Measurements from ENCODE around the gene MYBBP1A.

The MYBBP1A gene

GRCh38 chr17:4547118-4547906, 7.9 kb downstream of the MYBBP1A start:
- FAIRE-seq: no peak

- no peak for FAIRE-seq
These were observed 9.8 kb downstream of the MYBBP1A start for GRCh38 chr17:4545217-4545951.

GRCh38 chr17:4544951-4545216, 10.3 kb downstream of the MYBBP1A start:
- FAIRE-seq: no peak

GRCh38 chr17:4544135-4544950, 10.8 kb downstream of the MYBBP1A start:
- FAIRE-seq: no peak

GRCh38 chr17:4543557-4544026, 11.6 kb downstream of the MYBBP1A start:
- no peak for FAIRE-seq

GRCh38 chr17:4542726-4543191, 12.4 kb downstream of the MYBBP1A start:
- no peak for FAIRE-seq

GRCh38 chr17:4542003-4542725, 13.0 kb downstream of the MYBBP1A start:
- no peak for FAIRE-seq

- no peak for FAIRE-seq
These were observed 13.7 kb downstream of the MYBBP1A start for GRCh38 chr17:4541328-4542002.

GRCh38 chr17:4540687-4541327, 14.4 kb downstream of the MYBBP1A start:
- FAIRE-seq: no peak

- no peak for FAIRE-seq
These were observed 14.9 kb downstream of the MYBBP1A start for GRCh38 chr17:4540224-4540651.

GRCh38 chr17:4539576-4540223, 15.5 kb downstream of the MYBBP1A start:
- no peak for FAIRE-seq

- no peak for FAIRE-seq
These were observed 16.2 kb downstream of the MYBBP1A start for GRCh38 chr17:4539025-4539424.

GRCh38 chr17:4538236-4539002, 16.8 kb downstream of the MYBBP1A start:
- no peak for FAIRE-seq

GRCh38 chr17:4537451-4538235, 17.5 kb downstream of the MYBBP1A start:
- no peak for FAIRE-seq

- FAIRE-seq: no peak
These were observed 18.3 kb downstream of the MYBBP1A start for GRCh38 chr17:4536742-4537411.

- no peak for FAIRE-seq
These were observed 18.9 kb downstream of the MYBBP1A start for GRCh38 chr17:4536259-4536741.

GRCh38 chr17:4535667-4536258, 19.4 kb downstream of the MYBBP1A start:
- no peak for FAIRE-seq
